ENCODE data around the gene BCKDHA. TPM values are rescaled to one million over a fixed set of nuclear protein-coding genes. Genes with fewer than 3 reads are reported as not detected.

Gene BCKDHA
- total and polyA plus RNA-seq, 9 of the 15 experiments (the other 6 are each of a cell fraction or from before 2014, with no cell fraction given): 4.5 to 52.5 (median 14.1) TPM

GRCh38 chr19:41397086-41398049 is at the start of gene BCKDHA, which contains the start of gene EXOSC5 (continued):
- TF ChIP-seq ZNF644 (tag; IDR thresholded peaks at IDR 0.05; ENCODE audit: low read depth): no peak
- TF ChIP-seq VEZF1 (CRISPR knock-in tag; IDR thresholded peaks at IDR 0.05): peak; percentile 50
- TF ChIP-seq GATAD2B (IDR thresholded peaks at IDR 0.05; ENCODE audit: borderline replicate concordance): no peak
- TF ChIP-seq ZNF23 (CRISPR knock-in tag; IDR thresholded peaks at IDR 0.05): no peak
- TF ChIP-seq, protein P1, sequence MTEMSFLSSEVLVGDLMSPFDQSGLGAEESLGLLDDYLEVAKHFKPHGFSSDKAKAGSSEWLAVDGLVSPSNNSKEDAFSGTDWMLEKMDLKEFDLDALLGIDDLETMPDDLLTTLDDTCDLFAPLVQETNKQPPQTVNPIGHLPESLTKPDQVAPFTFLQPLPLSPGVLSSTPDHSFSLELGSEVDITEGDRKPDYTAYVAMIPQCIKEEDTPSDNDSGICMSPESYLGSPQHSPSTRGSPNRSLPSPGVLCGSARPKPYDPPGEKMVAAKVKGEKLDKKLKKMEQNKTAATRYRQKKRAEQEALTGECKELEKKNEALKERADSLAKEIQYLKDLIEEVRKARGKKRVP (CRISPR knock-in tag; IDR thresholded peaks at IDR 0.05): peak; percentile 48; the same call in 1 of the 2 replicates
- TF ChIP-seq E2F1 (CRISPR knock-in tag; IDR thresholded peaks at IDR 0.05): 0 out of 2 replicates have a peak, but pooled peaks have one; percentile 16
- peak; percentile 68; the same call in 1 of the 2 replicates for TF ChIP-seq SPI1 (IDR thresholded peaks at IDR 0.05; ENCODE audit: borderline replicate concordance, low read depth, low read length)
- TF ChIP-seq ZNF431 (CRISPR knock-in tag; IDR thresholded peaks at IDR 0.05): no peak
- TF ChIP-seq POLR2A (conservative IDR thresholded peaks at IDR 0.05): peak; percentile 86
- no peak for TF ChIP-seq ELK3 (CRISPR knock-in tag; IDR thresholded peaks at IDR 0.05)
- no peak for TF ChIP-seq ZBED1 (IDR thresholded peaks at IDR 0.05)
- no peak for TF ChIP-seq ARHGAP35 (IDR thresholded peaks at IDR 0.05; ENCODE audit: partially characterized antibody)
- TF ChIP-seq, protein P2, sequence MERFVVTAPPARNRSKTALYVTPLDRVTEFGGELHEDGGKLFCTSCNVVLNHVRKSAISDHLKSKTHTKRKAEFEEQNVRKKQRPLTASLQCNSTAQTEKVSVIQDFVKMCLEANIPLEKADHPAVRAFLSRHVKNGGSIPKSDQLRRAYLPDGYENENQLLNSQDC (CRISPR knock-in tag; IDR thresholded peaks at IDR 0.05): no peak
- peak; percentile 25; the same call in 1 of the 2 replicates for TF ChIP-seq ZBTB7A (IDR thresholded peaks at IDR 0.05; ENCODE audit: borderline replicate concordance, control insufficient read depth, low read depth, low read length)
- TF ChIP-seq ZNF41 (CRISPR knock-in tag; conservative IDR thresholded peaks at IDR 0.05): peak; percentile 37; the same call in 1 of the 2 replicates
- peak; percentile 100 for TF ChIP-seq MNT (conservative IDR thresholded peaks at IDR 0.05)
- 0 out of 2 replicates have a peak, but pooled peaks have one; percentile 36 for TF ChIP-seq ZSCAN32 (CRISPR knock-in tag; IDR thresholded peaks at IDR 0.05)

Data from K562 (cell line).